T-helper 2 cell (primary cell): ENCODE data around the gene DMD.

Experiments
- DNase-seq, 5 experiments: peaks; one replicate each; pipeline versions ENCODE4 v3.0.0 to v3.0.0-alpha.2; 2012 to 2022

Gene DMD

GRCh38 chrX:31570658-31571057, 1640.7 kb downstream of the DMD start:
- no peak for DNase-seq

- no peak for DNase-seq
Measured at GRCh38 chrX:31563792-31564191, 1647.6 kb downstream of the DMD start.

- no peak for DNase-seq
Measured at GRCh38 chrX:31555506-31555905, 1655.8 kb downstream of the DMD start.

GRCh38 chrX:31551913-31552312, 1659.4 kb downstream of the DMD start:
- no peak for DNase-seq

- no peak for DNase-seq
Measured at GRCh38 chrX:31550158-31550557, 1661.2 kb downstream of the DMD start.

GRCh38 chrX:31547816-31548215, 1663.5 kb downstream of the DMD start:
- no peak for DNase-seq

GRCh38 chrX:31547416-31547815, 1663.9 kb downstream of the DMD start:
- DNase-seq = no peak

- no peak for DNase-seq
Measured at GRCh38 chrX:31546126-31546525, 1665.2 kb downstream of the DMD start.

GRCh38 chrX:31545726-31546125, 1665.6 kb downstream of the DMD start:
- DNase-seq = no peak

GRCh38 chrX:31545191-31545590, 1666.2 kb downstream of the DMD start:
- no peak for DNase-seq

- DNase-seq = no peak
Measured at GRCh38 chrX:31543634-31544033, 1667.7 kb downstream of the DMD start.

GRCh38 chrX:31542566-31542965, 1668.8 kb downstream of the DMD start:
- DNase-seq = no peak

- DNase-seq = no peak
Measured at GRCh38 chrX:31540313-31540712, 1671.0 kb downstream of the DMD start.

GRCh38 chrX:31527455-31528126, 1683.8 kb downstream of the DMD start:
- no peak for DNase-seq

- no peak for DNase-seq
Measured at GRCh38 chrX:31523884-31524536, 1687.3 kb downstream of the DMD start.

GRCh38 chrX:31522760-31523159, 1688.6 kb downstream of the DMD start:
- no peak for DNase-seq

GRCh38 chrX:31521941-31522340, 1689.4 kb downstream of the DMD start:
- no peak for DNase-seq

- no peak for DNase-seq
Measured at GRCh38 chrX:31516527-31516926, 1694.8 kb downstream of the DMD start.

- DNase-seq = no peak
Measured at GRCh38 chrX:31508338-31508737, 1703.0 kb downstream of the DMD start.

- DNase-seq = no peak
Measured at GRCh38 chrX:31506928-31507327, 1704.4 kb downstream of the DMD start.

- no peak for DNase-seq
Measured at GRCh38 chrX:31506360-31506759, 1705.0 kb downstream of the DMD start.

- no peak for DNase-seq
Measured at GRCh38 chrX:31500921-31501320, 1710.4 kb downstream of the DMD start.

GRCh38 chrX:31499109-31499508, 1712.2 kb downstream of the DMD start:
- DNase-seq = no peak

- no peak for DNase-seq
Measured at GRCh38 chrX:31497086-31497485, 1714.3 kb downstream of the DMD start.

- DNase-seq = no peak
Measured at GRCh38 chrX:31487951-31488350, 1723.4 kb downstream of the DMD start.
